Right forelimb (tissue), 1 donor: ENCODE results near the gene CARM1.
A peak's percentile ranks its signal among the peaks of the same experiment; 100 is the strongest.

Source experiments
- DNase-seq: peaks from one replicate; pipeline ENCODE4 v3.0.0-alpha.2; 2018

CARM1 gene

GRCh38 chr19:10911579-10912363, 40.4 kb downstream of the CARM1 start:
- no peak for DNase-seq

DNA sequence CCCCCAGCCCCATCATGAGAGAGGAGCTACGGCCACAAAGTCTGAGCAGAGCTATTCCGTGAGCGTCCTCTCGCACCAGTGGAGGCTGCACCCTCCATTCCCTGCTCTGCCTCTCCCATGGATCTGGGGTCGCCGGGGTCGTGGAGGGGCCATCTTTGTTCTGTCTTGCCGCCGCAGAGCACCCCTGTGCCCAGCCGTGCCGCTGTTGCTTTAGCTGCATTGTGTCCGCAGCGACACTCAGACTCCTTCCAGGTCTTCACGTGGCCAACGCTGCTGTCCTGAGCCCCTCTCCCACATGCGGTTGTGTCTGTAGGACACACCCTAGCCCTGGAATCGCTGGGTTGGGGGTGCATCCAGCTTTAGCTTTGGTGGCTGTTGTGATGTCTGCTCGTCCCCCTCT, 41.3 kb downstream of the CARM1 start:
- no peak for DNase-seq

GRCh38 chr19:10913716-10914340, 42.5 kb downstream of the CARM1 start:
- no peak for DNase-seq

- DNase-seq: peak; percentile 69
Measured at GRCh38 chr19:10915130-10916091, 44.1 kb downstream of the CARM1 start.

GRCh38 chr19:10916602-10917001, 45.2 kb downstream of the CARM1 start:
- DNase-seq: no peak

GRCh38 chr19:10918359-10918758, 47.0 kb downstream of the CARM1 start:
- DNase-seq: no peak

DNA sequence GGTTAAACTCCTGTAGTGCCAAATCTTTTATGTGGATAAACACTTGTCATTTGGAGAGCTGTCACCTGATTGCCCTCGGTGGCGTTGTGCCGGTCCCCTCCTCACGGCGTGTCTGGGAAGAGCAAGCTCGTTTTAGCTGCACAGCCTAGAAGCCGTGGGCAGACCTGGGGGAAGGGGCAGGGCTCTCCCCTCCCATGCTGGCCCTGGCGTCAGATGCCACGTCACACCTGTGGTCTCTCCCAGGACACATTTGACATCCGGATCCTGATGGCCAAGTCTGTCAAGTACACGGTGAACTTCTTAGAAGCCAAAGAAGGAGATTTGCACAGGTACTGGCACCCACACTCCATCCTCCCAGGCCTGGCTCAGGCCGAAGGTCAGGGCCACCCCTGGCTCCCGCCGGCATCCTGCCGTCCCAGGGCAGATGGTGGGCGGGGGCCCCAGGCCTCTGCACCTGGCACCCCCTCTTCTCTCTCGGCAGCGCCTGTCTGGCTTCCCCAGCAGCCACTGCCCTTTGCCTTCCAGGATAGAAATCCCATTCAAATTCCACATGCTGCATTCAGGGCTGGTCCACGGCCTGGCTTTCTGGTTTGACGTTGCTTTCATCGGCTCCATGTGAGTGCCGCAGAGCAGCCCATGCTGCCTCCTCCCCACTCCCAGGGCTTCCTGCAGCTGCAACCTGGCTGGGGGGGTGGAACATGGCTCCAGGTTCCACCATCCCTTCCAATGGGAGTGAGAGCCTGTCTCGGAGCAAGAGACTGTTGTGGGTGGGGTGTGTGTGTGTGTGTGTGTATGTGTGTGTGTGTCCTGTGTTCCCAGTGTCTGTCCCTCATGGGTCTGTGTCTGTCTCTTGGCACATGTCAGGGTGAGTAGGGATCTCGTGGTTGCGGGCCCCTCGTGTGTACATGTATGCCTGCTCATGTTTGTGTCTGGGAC, 48.3 kb downstream of the CARM1 start:
- DNase-seq: no peak

GRCh38 chr19:10920288-10920655, 48.9 kb downstream of the CARM1 start:
- DNase-seq: no peak

DNA sequence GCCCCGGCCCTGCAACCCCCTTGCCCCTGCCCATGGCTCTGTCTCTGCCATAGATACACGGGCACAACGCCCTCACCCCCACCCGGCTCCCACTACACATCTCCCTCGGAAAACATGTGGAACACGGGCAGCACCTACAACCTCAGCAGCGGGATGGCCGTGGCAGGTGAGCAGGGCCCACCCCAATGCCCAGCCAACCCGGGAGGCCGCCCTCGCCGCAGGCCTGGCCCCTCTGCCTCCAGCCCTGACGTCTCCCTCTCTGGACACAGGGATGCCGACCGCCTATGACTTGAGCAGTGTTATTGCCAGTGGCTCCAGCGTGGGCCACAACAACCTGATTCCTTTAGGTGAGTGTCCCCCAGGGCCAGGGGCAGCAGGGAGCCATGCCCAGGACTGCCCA, 49.4 kb downstream of the CARM1 start:
- DNase-seq: no peak

DNA sequence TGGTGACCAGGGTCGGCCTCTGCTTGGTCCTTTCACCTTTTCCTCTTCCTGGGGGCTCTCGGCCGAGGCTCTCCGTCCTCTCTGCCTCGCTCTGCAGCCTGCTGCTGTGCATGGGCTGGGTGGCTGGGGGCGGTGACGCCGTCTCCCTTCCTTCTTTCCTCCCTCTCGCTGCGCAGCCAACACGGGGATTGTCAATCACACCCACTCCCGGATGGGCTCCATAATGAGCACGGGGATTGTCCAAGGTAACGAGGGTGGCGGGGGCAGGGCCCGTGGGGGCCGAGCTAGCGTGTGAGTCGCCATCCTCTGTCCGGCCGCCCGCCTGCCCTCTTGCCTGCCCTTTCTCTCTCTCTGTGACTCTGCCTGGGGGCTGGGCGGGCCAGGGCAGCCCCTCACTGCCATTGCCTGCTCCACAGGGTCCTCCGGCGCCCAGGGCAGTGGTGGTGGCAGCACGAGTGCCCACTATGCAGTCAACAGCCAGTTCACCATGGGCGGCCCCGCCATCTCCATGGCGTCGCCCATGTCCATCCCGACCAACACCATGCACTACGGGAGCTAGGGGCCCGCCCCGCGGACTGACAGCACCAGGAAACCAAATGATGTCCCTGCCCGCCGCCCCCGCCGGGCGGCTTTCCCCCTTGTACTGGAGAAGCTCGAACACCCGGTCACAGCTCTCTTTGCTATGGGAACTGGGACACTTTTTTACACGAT, 50.0 kb downstream of the CARM1 start:
- no peak for DNase-seq

- DNase-seq: no peak
Measured at GRCh38 chr19:10921910-10922637, 50.7 kb downstream of the CARM1 start.

DNA sequence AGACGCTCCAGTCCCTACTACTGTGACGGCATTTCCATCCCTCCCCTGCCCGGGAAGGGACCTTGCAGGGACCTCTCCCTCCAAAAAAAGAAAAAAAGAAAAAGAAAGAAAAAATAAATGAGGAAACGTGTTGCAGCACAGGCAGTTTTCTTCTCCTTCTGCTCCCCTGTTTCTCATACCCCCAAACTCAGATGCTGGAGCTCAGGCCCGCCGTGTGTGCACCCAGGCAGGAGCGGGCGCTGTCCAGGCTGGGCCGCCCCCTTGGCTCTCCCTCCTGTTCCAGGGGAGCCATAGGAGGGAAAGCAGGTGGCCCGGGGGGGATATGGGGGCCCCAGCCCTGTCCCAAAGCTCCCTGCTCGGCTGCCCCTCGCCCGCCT, 51.3 kb downstream of the CARM1 start:
- no peak for DNase-seq

DNA sequence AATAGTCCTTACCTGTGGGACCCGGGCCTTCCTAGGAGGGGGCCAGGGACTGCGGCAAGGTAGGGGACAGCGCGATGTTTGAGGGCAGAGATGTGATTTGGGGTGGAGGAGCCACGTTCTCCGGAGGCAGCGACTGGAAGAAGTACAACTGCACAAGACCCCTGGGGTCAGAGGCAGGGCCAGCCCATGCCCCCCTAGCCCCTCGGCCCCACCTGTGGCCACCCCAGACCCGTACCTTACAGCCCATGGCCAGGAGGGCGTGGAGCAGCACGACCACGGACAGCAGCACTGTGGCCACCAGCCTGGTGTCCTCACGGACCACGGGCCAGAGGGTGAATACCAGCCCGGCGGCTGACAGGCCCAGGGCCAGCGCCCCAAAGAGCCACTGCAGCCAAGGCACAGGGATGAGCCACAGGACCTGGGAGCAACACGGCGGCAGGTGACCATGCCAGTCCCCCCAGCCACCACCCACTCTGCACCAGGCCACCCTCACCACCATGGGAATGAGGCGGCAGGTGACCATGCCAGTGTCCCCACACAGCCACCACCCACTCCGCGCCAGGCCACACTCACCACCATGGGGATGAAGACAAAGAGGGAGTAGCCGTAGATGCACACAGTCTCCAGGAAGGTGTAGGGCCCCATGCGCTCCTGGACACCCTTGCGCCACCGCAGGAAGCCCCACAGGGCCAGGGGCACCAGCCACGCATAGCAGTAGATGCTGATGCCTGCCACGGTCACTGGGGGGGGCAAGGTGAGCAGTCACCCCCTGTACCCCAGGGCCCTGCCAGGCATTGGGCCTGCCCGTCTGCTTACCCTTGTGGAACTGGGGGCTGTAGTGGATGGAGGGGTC, 52.1 kb downstream of the CARM1 start:
- DNase-seq: no peak

- DNase-seq: no peak
Measured at GRCh38 chr19:10924597-10924996, 53.2 kb downstream of the CARM1 start.

DNA sequence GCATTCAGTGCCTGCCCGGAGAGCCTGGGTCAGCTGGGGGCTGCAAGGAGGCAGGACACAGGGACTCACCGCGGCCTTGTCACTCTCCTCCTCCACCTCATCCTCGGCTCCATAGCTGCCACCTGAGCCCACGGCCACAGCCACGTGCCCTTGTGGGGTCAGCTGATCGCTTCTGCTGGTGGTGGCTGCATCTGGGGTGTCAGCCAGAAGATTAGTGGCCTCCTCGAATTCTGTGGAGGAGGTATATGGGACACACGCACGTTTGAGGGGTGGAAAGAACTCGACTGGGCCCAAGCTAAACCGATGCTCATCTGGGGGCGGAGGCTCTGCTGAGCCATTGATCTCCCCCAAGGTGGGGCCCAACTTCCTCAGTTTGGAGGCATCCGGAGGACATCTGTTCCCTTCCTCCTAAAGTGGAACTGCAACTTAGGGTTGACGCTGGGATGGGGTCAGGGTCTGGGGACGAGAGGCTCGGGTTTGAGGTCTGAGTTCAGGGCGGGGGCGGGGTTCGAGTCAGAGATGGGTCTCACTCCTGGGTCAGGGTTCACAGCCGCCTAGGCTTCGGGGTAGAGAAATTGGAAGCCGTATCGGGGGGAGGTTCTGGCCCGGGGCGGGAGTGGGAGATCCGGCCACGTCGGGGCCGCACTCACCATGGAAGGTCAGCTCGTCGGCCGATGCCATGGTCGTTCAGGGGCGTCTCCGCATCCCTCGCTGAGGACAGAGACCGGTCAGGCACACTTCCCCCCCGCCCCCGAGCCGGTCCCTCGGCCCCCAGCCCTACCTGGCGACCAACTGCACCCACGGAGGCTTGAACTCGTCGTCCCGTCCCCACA, 56.6 kb downstream of the CARM1 start:
- no peak for DNase-seq

DNA sequence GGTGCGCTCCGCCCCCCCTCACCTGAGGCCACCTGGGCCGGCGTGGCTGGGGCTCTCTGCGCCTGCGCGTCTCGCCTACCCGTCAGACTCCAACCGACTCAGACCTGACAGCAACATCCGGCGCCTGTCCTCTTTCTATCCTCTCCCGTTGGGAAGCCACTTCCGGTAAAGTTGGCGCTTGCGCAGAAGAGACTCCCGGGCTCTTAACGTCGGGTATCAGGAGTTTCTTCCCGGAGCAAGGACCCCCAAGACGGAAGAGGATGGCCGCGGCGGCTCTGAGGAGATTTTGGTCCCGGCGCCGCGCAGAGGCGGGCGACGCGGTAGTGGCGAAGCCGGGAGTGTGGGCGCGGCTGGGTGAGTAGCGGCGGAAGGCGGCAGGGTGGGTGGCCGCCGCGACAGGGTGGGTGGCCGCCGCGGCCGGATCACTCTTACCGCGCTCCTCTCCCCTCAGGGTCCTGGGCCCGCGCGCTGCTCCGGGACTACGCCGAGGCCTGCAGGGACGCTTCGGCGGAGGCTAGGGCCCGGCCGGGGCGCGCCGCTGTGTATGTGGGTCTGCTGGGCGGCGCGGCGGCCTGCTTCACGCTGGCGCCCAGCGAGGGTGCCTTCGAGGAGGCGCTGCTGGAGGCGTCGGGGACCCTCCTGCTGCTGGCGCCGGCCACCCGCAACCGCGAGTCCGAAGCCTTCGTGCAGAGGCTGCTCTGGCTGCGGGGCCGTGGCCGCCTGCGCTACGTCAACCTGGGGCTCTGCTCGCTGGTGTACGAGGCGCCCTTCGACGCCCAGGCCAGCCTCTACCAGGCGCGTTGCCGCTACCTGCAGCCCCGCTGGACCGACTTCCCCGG, 57.4 kb downstream of the CARM1 start, which contains the start of the genes TIMM29 and YIPF2:
TIMM29 (plus strand) TSS at position 249 of the 839 bp plus-strand sequence; CDS start at position 261, 12 bp downstream.
YIPF2 (minus strand) TSS at position 77 of the 839 bp plus-strand sequence. CDS start 229 bp downstream, outside the sequence.
- peak; percentile 94 for DNase-seq

DNA sequence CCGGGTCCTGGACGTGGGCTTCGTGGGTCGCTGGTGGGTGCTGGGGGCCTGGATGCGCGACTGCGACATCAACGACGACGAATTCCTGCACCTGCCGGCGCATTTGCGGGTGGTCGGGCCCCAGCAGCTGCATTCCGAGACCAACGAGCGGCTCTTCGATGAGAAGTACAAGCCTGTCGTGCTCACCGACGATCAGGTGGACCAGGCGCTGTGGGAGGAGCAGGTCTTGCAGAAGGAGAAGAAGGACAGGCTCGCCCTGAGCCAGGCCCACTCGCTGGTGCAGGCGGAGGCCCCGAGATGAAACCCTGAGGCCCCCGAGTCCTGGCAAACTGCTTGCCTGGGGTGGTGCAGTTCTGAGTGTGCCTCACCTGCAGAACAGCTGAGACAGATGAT, 58.0 kb downstream of the CARM1 start:
- DNase-seq: no peak
